ENCODE data around the gene UGT2B10. TPM values are rescaled to one million over a fixed set of nuclear protein-coding genes. Genes with fewer than 3 reads are reported as not detected.

The UGT2B10 gene
- total and polyA plus RNA-seq, 2 of the 4 experiments (the other 2 are of a cell fraction), result not detected

- Histone ChIP-seq H3K18ac (ENCODE audit: low read depth, low read length) (no peak overlapping the region), H4K20me1 (ENCODE audit: insufficient read depth, low read length) (no peaks in the 10 kb centered on the region), H2AK9ac (replicated peaks; ENCODE audit: low read depth, low read length, poor library complexity) (no peak overlapping the region), H3K4ac (ENCODE audit: low read depth, low read length) (no peak overlapping the region), H2AK5ac (ENCODE audit: low read depth, low read length) (no peak overlapping the region), H3K4me1 (ENCODE audit: control insufficient read depth, insufficient read depth, low read length) (no peaks in the 10 kb centered on the region), H2BK5ac (ENCODE audit: low read depth, low read length, poor library complexity, severe bottlenecking) (no peak overlapping the region), H4K91ac (ENCODE audit: insufficient read depth, low read depth, low read length) (no peak overlapping the region), H3K23ac (ENCODE audit: low read depth, low read length) (no peak overlapping the region), H3K9ac (ENCODE audit: low read depth, low read length) (no peak overlapping the region), H3K36me3 (ENCODE audit: control insufficient read depth, insufficient read depth, low read length) (no peaks in the 10 kb centered on the region), H2BK15ac (ENCODE audit: low read depth, low read length) (no peak overlapping the region), H4K8ac (ENCODE audit: low read depth in 2 of 2, low read length in 2 of 2) (no peak overlapping the region), H3K9me3 (ENCODE audit: control insufficient read depth, insufficient read depth, low read length) (no peaks in the 10 kb centered on the region), H3K27ac (ENCODE audit: insufficient read depth, low read length) (no peak overlapping the region), H4K5ac (ENCODE audit: low read depth, low read length) (no peak overlapping the region), H3K27me3 (ENCODE audit: control insufficient read depth, insufficient read depth, low read length) (no peaks in the 10 kb centered on the region), H3K14ac (replicated peaks; ENCODE audit: low read depth, low read length) (no peak overlapping the region), H3K9me1 (ENCODE audit: insufficient read depth, low read length) (no peaks in the 10 kb centered on the region), H2BK120ac (ENCODE audit: low read depth, low read length) (no peak overlapping the region), H3K79me1 (ENCODE audit: low read depth in 1 of 2, low read length in 2 of 2) (no peaks in the 10 kb centered on the region), H3K56ac (ENCODE audit: extremely low read depth, insufficient read depth, low read length) (no peak overlapping the region), H2AFZ (replicated peaks; ENCODE audit: low read length, poor library complexity) (no peak overlapping the region), H3K4me2 (ENCODE audit: low read depth, low read length) (no peak overlapping the region), H2BK20ac (ENCODE audit: low read depth, low read length) (no peak overlapping the region), H3K4me3 (ENCODE audit: insufficient read depth, low read depth, low read length) (no peak overlapping the region)
- TF ChIP-seq ELK1 (IDR thresholded peaks at IDR 0.05; ENCODE audit: borderline replicate concordance, low read depth, low read length) (no peak), CTCF (conservative IDR thresholded peaks at IDR 0.05; ENCODE audit: low read depth, low read length) (no peak), SMC3 (IDR thresholded peaks at IDR 0.05; ENCODE audit: low read depth, low read length) (no peak), NFE2L2 (IDR thresholded peaks at IDR 0.05; ENCODE audit: low read depth, low read length) (no peak), RFX5 (IDR thresholded peaks at IDR 0.05; ENCODE audit: low read depth, low read length) (no peak)
- DNase-seq (no peak), ATAC-seq (ENCODE audit: low read depth) (no peak)
- ChIA-PET CTCF (no interaction called here), POLR2A (ENCODE audit: unreplicated experiment) (no interaction called here)
- BruUV-seq (replicated peaks), result no TSS peak
- in situ Hi-C loops (cut with MboI; ENCODE audit: low sequenced_read_pairs) (no loop called here), dilution Hi-C loops (cut with HindIII; ENCODE audit: low sequenced_read_pairs, unreplicated experiment) (no loop called here), intact Hi-C loops (cut with micrococcal nuclease) (no loop called here)
- WGBS, 2 experiments (ENCODE audit: extremely low coverage in 2 of 2, insufficient read length in 1 of 2), result no CpG with 5 or more reads among the region's 1 CpG
These were observed 35.6 kb upstream of the UGT2B10 start for GRCh38 chr4:68780232-68780631.

Data from IMR-90 (cell line).